ENCODE measurements around the gene FAM78A.

GRCh38 chr9:131277910-131278701 is 1.8 kb upstream of the FAM78A start:
- TF ChIP-seq POLR2AphosphoS5 (IDR thresholded peaks at IDR 0.05; ENCODE audit: low read depth, low read length) (no peak), POLR2A (IDR thresholded peaks at IDR 0.05; ENCODE audit: low read depth, low read length) (no peak), TAF1 (IDR thresholded peaks at IDR 0.05; ENCODE audit: borderline replicate concordance, low read depth, low read length) (no peak)

All from GM12892 (cell line).